DND-41 (cell line): ENCODE measurements around the gene FUCA1.

ENCODE experiments used
- CTCF ChIP-seq: IDR thresholded peaks from 2 replicates; pipeline ENCODE4 v1.5.1; 2012; ENCODE audit warnings: borderline replicate concordance, low read length, moderate library complexity, mild to moderate bottlenecking; ENCODE audit not compliant: poor library complexity, severe bottlenecking; ENCODE audit errors: extremely low read depth
- EZH2 ChIP-seq: IDR thresholded peaks from 3 replicates; pipeline ENCODE4 v1.6.1; 2012; ENCODE audit warnings: borderline replicate concordance, low read depth, mild to moderate bottlenecking, moderate library complexity, low read length, inconsistent platforms; ENCODE audit not compliant: severe bottlenecking

GRCh38 chr1:23845163-23845562 is 22.9 kb downstream of the FUCA1 start:
- TF ChIP-seq CTCF: no peak
- no peak for TF ChIP-seq EZH2
